Kidney (tissue), 14 donors: ENCODE results near the gene ADAMTS20. TPM values are rescaled to one million over a fixed set of nuclear protein-coding genes. Genes with fewer than 3 reads are reported as not detected.

Experiments used
- DNase-seq, 5 donors: peaks; one replicate each; pipeline ENCODE4 v3.0.0-alpha.2; 2013 to 2020
- FAIRE-seq: peaks from 2 replicates; lab custom pipeline; 2012; peaks lifted over from hg19 to GRCh38; lab: Jason Lieb, UNC
- H3K27ac ChIP-seq, 2 donors: one replicate each; pipeline ENCODE4 v1.7.0; 2013; ENCODE audit warnings: low read depth in 2 of 2, low read length in 2 of 2, inconsistent platforms in 1 of 2
- H3K27me3 ChIP-seq: one replicate; pipeline ENCODE4 v1.7.1; 2013; ENCODE audit warnings: low read length, inconsistent platforms; ENCODE audit not compliant: control insufficient read depth, insufficient read depth
- H3K36me3 ChIP-seq, 3 donors: one replicate each; pipeline versions ENCODE4 v1.7.0 to v1.7.1; 2013; ENCODE audit warnings: low read length in 3 of 3, control low read depth in 1 of 3, inconsistent platforms in 1 of 3; ENCODE audit not compliant: insufficient read depth in 3 of 3, control insufficient read depth in 2 of 3
- H3K4me1 ChIP-seq, 3 donors: one replicate each; pipeline versions ENCODE4 v1.7.0 to v1.7.1; 2013; ENCODE audit warnings: low read length in 3 of 3, inconsistent platforms in 1 of 3, low read depth in 1 of 3; ENCODE audit not compliant: control insufficient read depth in 2 of 3, insufficient read depth in 2 of 3
- H3K4me3 ChIP-seq, 3 donors: one replicate each; pipeline versions ENCODE4 v1.7.0 to v1.8.1; 2013; ENCODE audit warnings: low read length in 3 of 3, control low read depth in 1 of 3, inconsistent platforms in 1 of 3
- H3K9ac ChIP-seq, 3 donors: one replicate each; pipeline versions ENCODE4 v1.7.0 to v1.7.1; 2013; ENCODE audit warnings: low read length in 3 of 3, control low read depth in 1 of 3, inconsistent platforms in 1 of 3
- H3K9me3 ChIP-seq, 3 donors: one replicate each; pipeline versions ENCODE4 v1.7.0 to v1.7.1; 2013; ENCODE audit warnings: low read length in 3 of 3, control low read depth in 1 of 3, inconsistent platforms in 1 of 3; ENCODE audit not compliant: control insufficient read depth in 2 of 3, insufficient read depth in 1 of 3
- CTCF ChIP-seq: IDR thresholded peaks from 3 replicates; pipeline ENCODE4 v1.5.1; 2012; ENCODE audit warnings: mild to moderate bottlenecking, moderate library complexity, borderline replicate concordance; ENCODE audit not compliant: insufficient read depth; ENCODE audit errors: extremely low read depth
- intact Hi-C: fragments of 100-400 bp; cut with DNase I; formaldehyde crosslinking; loops from one replicate; pipeline ENCODE4 v1.11.1; 2022
- polyA plus RNA-seq: library from polyadenylated mRNA; stranded (reverse); fragments of 350-450 nt; fragmentation: Illumina TruSeq; extraction: RNeasy Lipid Tissue Mini Kit (QIAGEN cat#74804); gene quantifications from one replicate; pipeline ENCODE4 v1.2.3, GENCODE V29; 2014; ENCODE audit warnings: low read depth, low replicate concordance; ENCODE audit not compliant: insufficient read depth
- total RNA-seq: library from RNA; stranded (reverse); fragmentation: NEBNext Ultra II Directional; extraction: Animal tissue kit (Norgen Biotek cat#: 25700); gene quantifications from one replicate; pipeline ENCODE4 v1.2.1, GENCODE V29; 2021
- donor health status: control.
- donor health status: control.
- donor health status: control.
- donor health status: control.
- donor health status: control.
- donor health status: DM: yes; HTN: yes; CAD: no.
- donor health status: Normal renal cell carcinoma (clear cell type).

Gene ADAMTS20
- total and polyA plus RNA-seq, 2 donors from 2014 or later: not detected

DNA sequence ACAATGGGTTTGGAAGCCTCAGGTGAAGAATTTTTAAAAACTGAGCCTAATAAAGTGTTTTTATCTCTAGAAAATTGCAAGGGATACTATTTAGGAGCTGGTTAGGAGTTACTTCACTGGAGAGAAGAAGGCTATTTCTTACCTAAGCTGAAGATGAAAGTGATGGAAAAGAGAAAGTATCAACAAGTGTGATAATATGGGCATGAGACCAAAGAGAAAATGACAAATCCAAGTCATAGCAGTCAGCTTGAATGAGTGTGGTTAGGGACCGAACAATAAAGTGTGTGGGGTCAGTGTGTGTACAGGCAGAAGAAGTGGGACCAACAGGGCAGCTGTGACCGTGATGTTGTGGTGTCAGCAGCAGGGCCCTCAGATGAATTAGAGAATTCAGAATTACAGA is 24.2 kb upstream of the ADAMTS20 start:
- Histone ChIP-seq H3K4me1 (no peaks in the 10 kb centered on the region), H3K27ac (no peak overlapping the region), H3K36me3 (no peaks in the 10 kb centered on the region), H3K9me3 (no peaks in the 10 kb centered on the region), H3K9ac (no peak overlapping the region), H3K4me3 (no peak overlapping the region), H3K27me3 (no peaks in the 10 kb centered on the region)
- FAIRE-seq (no peak), DNase-seq (no peak)
- TF ChIP-seq CTCF: no peak
- intact Hi-C loops: no loop called here

DNA sequence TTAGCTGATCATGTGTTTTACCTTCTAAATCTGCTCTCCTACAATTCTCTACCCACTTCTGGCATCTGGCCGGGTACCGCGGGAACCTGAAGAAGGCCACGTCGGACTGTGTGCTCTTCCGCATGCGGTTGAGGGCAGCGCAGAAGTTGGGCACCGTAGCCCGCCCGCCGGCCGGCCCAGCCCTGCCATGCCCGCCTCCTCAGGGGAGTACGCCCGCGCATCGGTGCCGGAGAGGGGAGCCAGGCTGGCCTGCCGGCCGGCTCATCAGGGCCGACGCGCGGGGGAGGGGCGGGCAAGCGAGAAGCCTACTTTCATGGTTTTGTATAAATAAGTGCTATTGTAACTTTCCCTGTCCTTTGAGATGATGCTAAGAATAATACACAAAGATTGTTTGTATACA is 19.9 kb upstream of the ADAMTS20 start:
- intact Hi-C loops: no loop called here
- FAIRE-seq: no peak

GRCh38 chr12:43556057-43556456 is 4.1 kb upstream of the ADAMTS20 start:
- Histone ChIP-seq H3K27ac (no peak overlapping the region), H3K9me3 (peaks cover 0 to 4% (median 0%) of the 10 kb centered on the region in 3 donors), H3K36me3 (no peaks in the 10 kb centered on the region), H3K4me1 (peaks cover 0 to 2% (median 0%) of the 10 kb centered on the region in 3 donors), H3K4me3 (no peak overlapping the region), H3K27me3 (peaks cover 4% of the 10 kb centered on the region), H3K9ac (no peak overlapping the region)
- TF ChIP-seq CTCF: no peak
- FAIRE-seq (no peak), DNase-seq (no peak)
- intact Hi-C loops: no loop called here

More for the DNA sequence above, 19.9 kb upstream of the ADAMTS20 start:
- DNase-seq: no peak
- H3K4me1 ChIP-seq: no peaks in the 10 kb centered on the region
- no peak for TF ChIP-seq CTCF
- H3K36me3 ChIP-seq: no peaks in the 10 kb centered on the region
- no peaks in the 10 kb centered on the region for H3K9me3 ChIP-seq
- no peak overlapping the region for H3K9ac ChIP-seq
- no peaks in the 10 kb centered on the region for H3K27me3 ChIP-seq
- H3K4me3 ChIP-seq: no peak overlapping the region
- no peak overlapping the region for H3K27ac ChIP-seq
